Lung (tissue), 12 donors: Measurements from ENCODE around the gene NGRN. TPM values are rescaled to one million over a fixed set of nuclear protein-coding genes. Genes with fewer than 3 reads are reported as not detected.

ENCODE experiments used
- ATAC-seq: fragments of 200-7000 bp; cut with Tn5 transposase; one replicate; pipeline ENCODE4 v1.9.1; 2020; ENCODE audit warnings: moderate number of reproducible peaks; ENCODE audit not compliant: insufficient read depth, low FRiP score
- DNase-seq, 3 donors: peaks; one replicate each; pipeline ENCODE4 v3.0.0-alpha.2; 2013 to 2017
- H3K27ac ChIP-seq, 2 donors: one replicate each; pipeline ENCODE4 v1.5.1; 2013; ENCODE audit warnings: mild to moderate bottlenecking in 2 of 2, moderate library complexity in 2 of 2, control low read depth in 1 of 2, inconsistent platforms in 1 of 2, low read depth in 1 of 2, low read length in 1 of 2
- H3K27me3 ChIP-seq, 3 donors: one replicate each; pipeline ENCODE4 v1.5.1; 2013; ENCODE audit warnings: low read length in 2 of 3; ENCODE audit not compliant: control insufficient read depth in 3 of 3, insufficient read depth in 3 of 3
- H3K36me3 ChIP-seq, 4 donors: one replicate each; pipeline ENCODE4 v1.5.1; 2013; ENCODE audit warnings: low read length in 4 of 4, mild to moderate bottlenecking in 1 of 4, moderate library complexity in 1 of 4; ENCODE audit not compliant: control insufficient read depth in 4 of 4, insufficient read depth in 4 of 4
- H3K4me1 ChIP-seq, 5 donors: one replicate each; pipeline ENCODE4 v1.5.1; 2013; ENCODE audit warnings: low read length in 5 of 5, mild to moderate bottlenecking in 2 of 5, moderate library complexity in 1 of 5; ENCODE audit not compliant: control insufficient read depth in 5 of 5, insufficient read depth in 5 of 5
- H3K4me3 ChIP-seq: one replicate; pipeline ENCODE4 v1.5.1; 2013; ENCODE audit warnings: mild to moderate bottlenecking, control low read depth, moderate library complexity
- H3K9ac ChIP-seq, 2 donors: one replicate each; pipeline ENCODE4 v1.5.1; 2013; ENCODE audit warnings: low read length in 2 of 2, control low read depth in 1 of 2; ENCODE audit not compliant: insufficient read depth in 1 of 2
- H3K9me3 ChIP-seq, 4 donors: one replicate each; pipeline ENCODE4 v1.5.1; 2013; ENCODE audit warnings: low read length in 3 of 4, mild to moderate bottlenecking in 1 of 4, moderate library complexity in 1 of 4; ENCODE audit not compliant: control insufficient read depth in 4 of 4, insufficient read depth in 3 of 4
- WGBS, 2 donors: extraction: QIAGEN DNeasy Blood & Tissue Kit; methylation state at CpG; one replicate each; pipeline ENCODE4 v1.1.7; 2013; 5-methylcytosine and 5-hydroxymethylcytosine counted together
- polyA plus RNA-seq, 2 donors: library from polyadenylated mRNA; stranded (reverse); fragments of 200-250 nt; gene quantifications; one replicate each; pipeline ENCODE4 v1.2.1, GENCODE V29; 2013
- total RNA-seq, 2 donors: library from RNA; depleted of rRNA in 1 of 2; stranded (reverse); fragments of >200 nt in 1 of 2; gene quantifications; one replicate each; pipeline ENCODE4 v1.2.1, GENCODE V29; 2014 to 2021
- TF ChIP-seq, protein P1 (sequence below): IDR thresholded peaks from 2 replicates; pipeline ENCODE4 v1.5.1; 2012; ENCODE audit warnings: mild to moderate bottlenecking; ENCODE audit errors: control extremely low read depth, extremely low read depth
- donor health status: control.
- donor health status: control.
- donor health status: Bipolar disorder and iron deficiency.
- donor health status: healthy.
- donor health status: DM: yes; HTN: yes; CAD: no.

NGRN gene
- total and polyA plus RNA-seq, 4 donors, result 55.2 to 89.2 (median 71.2) TPM

DNA sequence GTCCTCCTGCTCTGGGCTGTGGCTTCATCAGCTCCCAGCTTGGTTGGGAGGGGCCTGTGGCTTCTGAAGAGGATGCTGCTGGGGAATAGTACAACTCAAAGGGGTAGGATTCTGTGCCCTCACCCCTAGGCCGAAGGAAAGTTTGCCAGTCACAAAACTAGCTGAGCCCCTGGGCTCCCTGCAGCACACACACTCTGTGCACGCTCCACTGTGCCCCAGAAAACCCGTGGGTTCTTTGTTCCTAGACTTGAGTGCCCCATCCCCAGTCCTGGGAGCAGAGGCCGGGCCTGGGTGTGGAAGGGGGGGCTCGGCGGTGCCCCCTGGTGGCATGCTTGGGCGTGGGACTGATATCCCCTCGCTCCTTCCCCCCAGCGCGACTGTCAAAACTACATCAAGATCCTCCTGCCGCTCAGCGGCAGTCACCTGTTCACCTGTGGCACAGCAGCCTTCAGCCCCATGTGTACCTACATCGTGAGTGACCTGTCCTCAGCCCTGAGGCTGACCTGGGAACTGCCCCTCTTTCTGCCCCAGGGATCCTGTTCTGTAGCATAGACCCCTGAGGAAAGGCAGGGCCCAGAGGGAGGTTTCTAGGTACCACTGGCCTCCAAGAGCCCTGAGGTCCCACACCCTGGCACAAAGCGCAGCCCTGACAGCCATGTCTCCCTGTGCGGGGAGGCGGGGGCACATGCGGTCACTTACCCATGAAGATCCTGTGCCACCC lies 45.9 kb upstream of the NGRN start:
- Histone ChIP-seq H3K4me3 (no peak overlapping the region), H3K9ac (no peak overlapping the region), H3K9me3 (no peaks in the 10 kb centered on the region), H3K36me3 (peaks cover 0 to 19% (median 7%) of the 10 kb centered on the region in 4 donors), H3K27me3 (no peaks in the 10 kb centered on the region), H3K27ac (no peak overlapping the region), H3K4me1 (peaks cover 0 to 9% (median 0%) of the 10 kb centered on the region in 5 donors)
- WGBS, 2 donors, result 62 to 69% methylated on average over 17 of the region's 17 CpGs
- TF ChIP-seq, protein P1, sequence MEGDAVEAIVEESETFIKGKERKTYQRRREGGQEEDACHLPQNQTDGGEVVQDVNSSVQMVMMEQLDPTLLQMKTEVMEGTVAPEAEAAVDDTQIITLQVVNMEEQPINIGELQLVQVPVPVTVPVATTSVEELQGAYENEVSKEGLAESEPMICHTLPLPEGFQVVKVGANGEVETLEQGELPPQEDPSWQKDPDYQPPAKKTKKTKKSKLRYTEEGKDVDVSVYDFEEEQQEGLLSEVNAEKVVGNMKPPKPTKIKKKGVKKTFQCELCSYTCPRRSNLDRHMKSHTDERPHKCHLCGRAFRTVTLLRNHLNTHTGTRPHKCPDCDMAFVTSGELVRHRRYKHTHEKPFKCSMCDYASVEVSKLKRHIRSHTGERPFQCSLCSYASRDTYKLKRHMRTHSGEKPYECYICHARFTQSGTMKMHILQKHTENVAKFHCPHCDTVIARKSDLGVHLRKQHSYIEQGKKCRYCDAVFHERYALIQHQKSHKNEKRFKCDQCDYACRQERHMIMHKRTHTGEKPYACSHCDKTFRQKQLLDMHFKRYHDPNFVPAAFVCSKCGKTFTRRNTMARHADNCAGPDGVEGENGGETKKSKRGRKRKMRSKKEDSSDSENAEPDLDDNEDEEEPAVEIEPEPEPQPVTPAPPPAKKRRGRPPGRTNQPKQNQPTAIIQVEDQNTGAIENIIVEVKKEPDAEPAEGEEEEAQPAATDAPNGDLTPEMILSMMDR, result peak; percentile 30
- peak; percentile 25 to 60 (median 28) for DNase-seq
- no peak for ATAC-seq

DNA sequence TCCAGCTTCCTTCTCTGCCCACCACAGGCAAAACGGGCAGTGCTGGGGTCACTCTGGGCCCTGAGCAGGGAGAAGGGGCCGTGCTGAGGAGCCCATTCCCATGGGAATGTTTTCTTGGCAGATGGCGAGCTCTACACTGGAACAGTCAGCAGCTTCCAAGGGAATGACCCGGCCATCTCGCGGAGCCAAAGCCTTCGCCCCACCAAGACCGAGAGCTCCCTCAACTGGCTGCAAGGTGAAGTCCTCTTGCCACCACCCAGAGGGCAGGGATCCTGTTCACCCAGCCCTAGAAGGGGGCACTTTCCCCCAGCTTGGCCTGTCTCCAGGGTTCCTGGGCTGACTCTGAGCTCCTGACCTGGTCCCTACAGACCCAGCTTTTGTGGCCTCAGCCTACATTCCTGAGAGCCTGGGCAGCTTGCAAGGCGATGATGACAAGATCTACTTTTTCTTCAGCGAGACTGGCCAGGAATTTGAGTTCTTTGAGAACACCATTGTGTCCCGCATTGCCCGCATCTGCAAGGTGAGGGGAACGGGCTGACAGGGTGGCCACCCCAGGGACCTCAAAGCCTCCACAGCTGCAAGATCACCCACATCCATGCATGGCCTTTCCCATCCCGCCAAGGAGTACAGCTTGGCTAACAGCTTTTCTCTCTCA lies 44.1 kb upstream of the NGRN start:
- H3K4me3 ChIP-seq, result no peak overlapping the region
- peak overlapping the region in 1 of 2 donors; percentile 53 for H3K27ac ChIP-seq
- peaks cover 0 to 30% (median 13%) of the 10 kb centered on the region in 4 donors for H3K36me3 ChIP-seq
- TF ChIP-seq, protein P1, result peak; percentile 45
- H3K27me3 ChIP-seq, result no peaks in the 10 kb centered on the region
- H3K9ac ChIP-seq, result no peak overlapping the region
- DNase-seq (peak; percentile 84 to 92 (median 88)), ATAC-seq (peak; percentile 59)
- H3K4me1 ChIP-seq, result peaks cover 0 to 9% (median 0%) of the 10 kb centered on the region in 5 donors
- WGBS, 2 donors, result 56 to 67% methylated on average over 14 of the region's 14 CpGs
- no peaks in the 10 kb centered on the region for H3K9me3 ChIP-seq

DNA sequence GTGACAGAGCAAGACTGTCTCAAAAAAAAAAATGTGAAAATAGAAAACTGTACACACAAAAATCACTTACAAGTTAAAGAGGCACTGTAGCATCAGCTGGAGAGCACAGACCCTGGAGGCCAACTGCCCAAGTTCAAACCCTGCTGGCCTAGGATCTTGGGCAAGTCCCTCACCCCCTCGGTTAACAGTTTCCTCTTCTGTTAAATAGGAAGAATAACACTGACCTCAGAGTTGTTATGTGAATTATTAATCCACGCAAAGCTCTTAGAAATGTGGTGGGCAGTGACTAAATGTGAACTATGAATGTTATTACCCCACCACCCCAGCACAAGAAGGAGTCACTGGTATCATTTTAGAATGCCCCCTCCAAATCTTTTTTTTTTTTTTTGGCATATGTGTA lies 42.9 kb upstream of the NGRN start:
- Histone ChIP-seq H3K27ac (no peak overlapping the region), H3K9me3 (no peaks in the 10 kb centered on the region), H3K9ac (no peak overlapping the region), H3K4me3 (no peak overlapping the region), H3K36me3 (peaks cover 0 to 32% (median 13%) of the 10 kb centered on the region in 4 donors), H3K27me3 (no peaks in the 10 kb centered on the region), H3K4me1 (peaks cover 0 to 9% (median 0%) of the 10 kb centered on the region in 5 donors)
- no peak for ATAC-seq
- WGBS, 2 donors, result 45 to 73% methylated on average over 2 of the region's 2 CpGs
- DNase-seq, result no peak
- TF ChIP-seq, protein P1, result no peak
